Transverse colon (tissue), 4 donors: ENCODE data around the gene CALML4. TPM values are rescaled to one million over a fixed set of nuclear protein-coding genes. Genes with fewer than 3 reads are reported as not detected.

Experiments
- DNase-seq: peaks from one replicate; pipeline ENCODE4 v3.0.0-alpha.2; 2019
- H3K27ac ChIP-seq, 4 donors: fragments of 200-600 bp; sonication (generic); 2 replicates each; pipeline ENCODE4 v1.5.1; 2016 to 2018; ENCODE audit warnings: inconsistent platforms in 4 of 4
- H3K27me3 ChIP-seq: fragments of 200-600 bp; sonication (generic); 2 replicates; pipeline ENCODE4 v1.5.1; 2017; ENCODE audit warnings: inconsistent platforms
- H3K36me3 ChIP-seq, 4 donors: fragments of 200-600 bp; sonication (generic); 2 replicates each; pipeline ENCODE4 v1.5.1; 2017 to 2019; ENCODE audit warnings: inconsistent platforms in 4 of 4
- H3K4me1 ChIP-seq, 4 donors: fragments of 200-600 bp; sonication (generic); 2 replicates each; pipeline ENCODE4 v1.5.1; 2017 to 2020; ENCODE audit warnings: inconsistent platforms in 4 of 4
- H3K4me3 ChIP-seq, 4 donors: fragments of 200-600 bp; sonication (generic); 1 replicate in 1 of 4; 2 replicates in 3 of 4; pipeline versions ENCODE4 v1.5.1 to v1.6.1; 2017 to 2019; ENCODE audit warnings: inconsistent platforms in 4 of 4
- H3K9me3 ChIP-seq, 2 donors: fragments of 200-600 bp; sonication (generic); 2 replicates each; pipeline ENCODE4 v1.5.1; 2017 to 2019; ENCODE audit warnings: inconsistent platforms in 2 of 2
- CTCF ChIP-seq, 5 experiments: fragments of 200-600 bp in 3 of 5; fragments of 450-650 bp in 2 of 5; sonication (generic) in 3 of 5; IDR thresholded peaks; 1 replicate in 2 of 5; 2 replicates in 3 of 5; pipeline ENCODE4 v1.5.1; 2016 to 2017; ENCODE audit warnings: antibody characterized with exemption in 5 of 5, inconsistent platforms in 3 of 5, mild to moderate bottlenecking in 2 of 5, moderate library complexity in 1 of 5
- EP300 ChIP-seq: sonication (generic); formaldehyde crosslinking; IDR thresholded peaks from one replicate; pipeline ENCODE4 v1.6.1; 2017; ENCODE audit warnings: antibody characterized with exemption, low read depth
- POLR2A ChIP-seq: fragments of 450-650 bp; IDR thresholded peaks from one replicate; pipeline ENCODE4 v1.6.1; 2016; ENCODE audit warnings: antibody characterized with exemption, mild to moderate bottlenecking, moderate library complexity
- POLR2AphosphoS5 ChIP-seq, 3 donors: sonication (generic); formaldehyde crosslinking; IDR thresholded peaks; one replicate each; pipeline ENCODE4 v1.6.1; 2016; ENCODE audit warnings: antibody characterized with exemption in 3 of 3
- WGBS, 2 donors: methylation state at CpG; one replicate each; pipeline ENCODE4 v1.1.5; 2018; ENCODE audit warnings: low coverage in 1 of 2; 5-methylcytosine and 5-hydroxymethylcytosine counted together
- in situ Hi-C, 4 donors: fragments of 200-750 bp; cut with MboI; loops; one replicate each; pipeline versions ENCODE4 v1.15.0 to v1.15.1; 2017; ENCODE audit warnings: low sequenced_read_pairs in 3 of 4, low pct_ligation_motif_present in 1 of 4, low pct_unique_long_range_greater_than_20kb in 1 of 4
- intact Hi-C: fragments of 100-400 bp; cut with DNase I; formaldehyde crosslinking; loops from one replicate; pipeline ENCODE4 v1.15.1; 2023; ENCODE audit warnings: low total_unique reads
- total RNA-seq, 4 donors: library from RNA; depleted of rRNA; stranded (reverse); fragments of >200 nt; gene quantifications; one replicate each; pipeline ENCODE4 v1.1.0, GENCODE V29; 2016

The CALML4 gene
- total RNA-seq, 4 donors from 2014 or later, result 56.3 to 153 (median 75.2) TPM

- H3K36me3 ChIP-seq, result peaks cover 0 to 12% (median 0%) of the 10 kb centered on the region in 4 donors
- no peaks in the 10 kb centered on the region for H3K9me3 ChIP-seq
- intact Hi-C loops (no loop called here), in situ Hi-C loops (loop anchor here in 3 of 4 donors (10.0 to 25.0 kb wide), 3 partner anchors 90 to 290 kb away; partner anchors contain the start of gene PIAS1 (in 1 of the 3))
- H3K27ac ChIP-seq, result no peak overlapping the region
- H3K4me1 ChIP-seq, result peaks cover 0 to 8% (median 2%) of the 10 kb centered on the region in 4 donors
- WGBS, 2 donors, result 95 to 100% methylated on average over 2 of the region's 2 CpGs
- no peak for DNase-seq
- no peaks in the 10 kb centered on the region for H3K27me3 ChIP-seq
- H3K4me3 ChIP-seq, result no peak overlapping the region
- no peak for TF ChIP-seq EP300
- no peak for TF ChIP-seq CTCF (IDR thresholded peaks at IDR 0.05)
- no peak for TF ChIP-seq POLR2AphosphoS5 (IDR thresholded peaks at IDR 0.05)
- TF ChIP-seq POLR2A, result no peak
Observed at GRCh38 chr15:68152342-68152741, 52.8 kb downstream of the CALML4 start.

- H3K36me3 ChIP-seq, result peaks cover 0 to 21% (median 3%) of the 10 kb centered on the region in 4 donors
- DNase-seq, result no peak
- WGBS, 2 donors, result 79% methylated on average over 1 of the region's 1 CpG; no CpG with 5 or more reads in 1 of the 2 donors
- H3K4me3 ChIP-seq, result no peak overlapping the region
- in situ Hi-C loops, result loop anchor here in 3 of 4 donors (10.0 to 25.0 kb wide), 3 partner anchors 89 to 289 kb away; partner anchors contain the start of gene PIAS1 (in 1 of the 3)
- H3K27ac ChIP-seq, result no peak overlapping the region
- intact Hi-C loops, result no loop called here
- TF ChIP-seq POLR2A (no peak), POLR2AphosphoS5 (IDR thresholded peaks at IDR 0.05) (no peak), CTCF (IDR thresholded peaks at IDR 0.05) (no peak), EP300 (no peak)
- H3K4me1 ChIP-seq, result peaks cover 0 to 8% (median 2%) of the 10 kb centered on the region in 4 donors
- no peaks in the 10 kb centered on the region for H3K9me3 ChIP-seq
- H3K27me3 ChIP-seq, result no peaks in the 10 kb centered on the region
Observed at GRCh38 chr15:68151277-68151676, 53.9 kb downstream of the CALML4 start.

- Histone ChIP-seq H3K9me3 (no peaks in the 10 kb centered on the region), H3K4me3 (no peak overlapping the region), H3K4me1 (peaks cover 0 to 8% (median 0%) of the 10 kb centered on the region in 4 donors), H3K27me3 (no peaks in the 10 kb centered on the region), H3K27ac (no peak overlapping the region), H3K36me3 (peaks cover 0 to 21% (median 4%) of the 10 kb centered on the region in 4 donors)
- WGBS, 2 donors, result 86 to 97% methylated on average over 1 of the region's 1 CpG
- intact Hi-C loops (no loop called here), in situ Hi-C loops (loop anchor here in 3 of 4 donors (10.0 to 25.0 kb wide), 3 partner anchors 88 to 288 kb away; partner anchors contain the start of gene PIAS1 (in 1 of the 3))
- DNase-seq, result no peak
- TF ChIP-seq POLR2AphosphoS5 (IDR thresholded peaks at IDR 0.05), result no peak
- TF ChIP-seq CTCF (IDR thresholded peaks at IDR 0.05), result no peak
- TF ChIP-seq POLR2A, result no peak
- TF ChIP-seq EP300, result no peak
Observed at GRCh38 chr15:68150187-68150586, 54.9 kb downstream of the CALML4 start.

- no peaks in the 10 kb centered on the region for H3K9me3 ChIP-seq
- intact Hi-C loops, result no loop called here
- no peak for DNase-seq
- in situ Hi-C loops, result loop anchor here in 1 of 4 donors (5.0 kb wide), 1 partner anchor 282 kb away; no protein-coding TSS in a partner anchor
- peaks cover 0 to 8% (median 0%) of the 10 kb centered on the region in 4 donors for H3K4me1 ChIP-seq
- H3K27ac ChIP-seq, result no peak overlapping the region
- H3K36me3 ChIP-seq, result peaks cover 0 to 21% (median 4%) of the 10 kb centered on the region in 4 donors
- 95 to 100% methylated on average over 1 of the region's 1 CpG for WGBS, 2 donors
- no peak overlapping the region for H3K4me3 ChIP-seq
- H3K27me3 ChIP-seq, result no peaks in the 10 kb centered on the region
- TF ChIP-seq POLR2AphosphoS5 (IDR thresholded peaks at IDR 0.05) (no peak), EP300 (no peak), CTCF (IDR thresholded peaks at IDR 0.05) (no peak), POLR2A (no peak)
Observed at GRCh38 chr15:68149059-68149458, 56.1 kb downstream of the CALML4 start.
